NCI-H1436 (cell line): Measurements from ENCODE around the gene MCCD1.

Source experiments
- DNase-seq: peaks from one replicate; lab custom pipeline; 2025; lab: John Stamatoyannopoulos, UW

Gene MCCD1

GRCh38 chr6:31572041-31572911 lies 43.5 kb downstream of the MCCD1 start, which contains the start of gene LTA:
Gene LTA, plus strand, starts transcription at chr6:31572289. Its CDS starts 454 bp downstream, at chr6:31572743.
- DNase-seq: no peak

GRCh38 chr6:31573239-31574105 lies 44.7 kb downstream of the MCCD1 start:
- DNase-seq: no peak

- DNase-seq: no peak
These were observed 45.6 kb downstream of the MCCD1 start for GRCh38 chr6:31574106-31575061.

- peak; percentile 14 for DNase-seq
These were observed 46.7 kb downstream of the MCCD1 start, which contains the start of gene TNF for GRCh38 chr6:31575335-31575901. Gene TNF, plus strand, starts transcription at chr6:31575565. Its CDS starts 177 bp downstream, at chr6:31575742.

GRCh38 chr6:31575952-31576685 lies 47.4 kb downstream of the MCCD1 start:
- no peak for DNase-seq

GRCh38 chr6:31576897-31577578 lies 48.3 kb downstream of the MCCD1 start:
- DNase-seq: no peak

GRCh38 chr6:31577579-31577966 lies 48.8 kb downstream of the MCCD1 start:
- no peak for DNase-seq

- DNase-seq: no peak
These were observed 49.7 kb downstream of the MCCD1 start for GRCh38 chr6:31578184-31579118.

GRCh38 chr6:31579119-31579505 lies 50.4 kb downstream of the MCCD1 start:
- no peak for DNase-seq
